HG03342 (cell line): Measurements from ENCODE around the gene NRF1.

Source experiments
- ATAC-seq: cut with Tn5 transposase; IDR thresholded peaks from one replicate; pipeline ENCODE4 v1.9.1; 2021; ENCODE audit warnings: mild to moderate bottlenecking, moderate library complexity; ENCODE audit not compliant: unreplicated experiment

NRF1 gene

DNA sequence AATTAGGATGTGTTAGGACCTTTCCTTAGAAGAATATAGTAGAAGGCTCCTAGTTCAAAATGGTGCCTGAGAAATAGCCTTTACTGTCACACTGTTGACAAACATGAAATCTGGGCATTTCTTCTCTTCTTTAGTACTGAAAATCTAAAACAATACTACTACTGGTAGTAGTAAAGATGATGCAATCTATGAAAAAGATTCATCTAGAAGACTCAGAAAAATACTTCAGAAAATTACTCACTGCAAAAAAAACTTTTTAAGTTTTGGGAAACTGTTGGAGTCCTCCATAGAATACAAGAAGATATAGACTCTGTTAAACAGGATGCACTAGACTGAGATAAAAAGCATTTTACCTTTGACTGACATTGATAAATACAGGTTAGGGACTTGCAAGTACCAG is 67.1 kb downstream of the NRF1 start:
- ATAC-seq: no peak

DNA sequence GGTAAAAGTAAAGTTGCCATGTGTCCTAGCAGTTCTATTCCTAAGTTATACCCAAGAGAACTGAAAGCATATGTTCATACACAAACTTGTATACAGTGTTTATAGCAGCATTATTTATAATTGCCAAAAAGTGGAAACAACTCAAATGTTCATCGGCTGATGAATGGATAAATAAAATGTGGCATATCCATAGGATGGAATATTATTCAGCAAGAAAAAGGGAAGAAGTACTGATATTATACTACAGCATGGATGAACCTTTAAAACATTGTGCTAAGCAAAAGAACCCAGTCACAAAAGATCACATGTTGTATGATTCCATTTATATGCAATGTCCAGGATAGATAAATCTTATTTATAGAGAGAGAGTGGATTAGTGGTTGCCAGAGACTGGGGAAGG is 68.9 kb downstream of the NRF1 start:
- ATAC-seq: no peak

DNA sequence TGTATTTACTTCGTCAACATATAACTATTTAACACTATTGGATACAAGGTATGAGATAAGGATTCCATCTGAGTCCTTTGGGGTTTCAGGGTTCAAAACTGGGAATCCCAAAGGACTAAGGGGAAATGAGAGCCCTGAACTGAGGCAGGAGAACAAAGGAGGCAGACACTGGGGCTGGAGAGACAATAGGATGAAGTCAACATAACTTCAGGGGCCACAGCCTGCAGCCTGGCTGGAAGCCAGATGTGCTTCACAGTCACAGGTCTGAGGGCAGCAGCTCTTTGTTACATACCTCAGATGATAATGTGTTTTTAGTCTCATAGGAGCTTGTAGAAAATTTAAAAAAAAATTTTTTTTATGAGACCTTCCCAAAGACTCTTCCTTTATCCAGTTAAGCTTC is 73.3 kb downstream of the NRF1 start:
- ATAC-seq: no peak

DNA sequence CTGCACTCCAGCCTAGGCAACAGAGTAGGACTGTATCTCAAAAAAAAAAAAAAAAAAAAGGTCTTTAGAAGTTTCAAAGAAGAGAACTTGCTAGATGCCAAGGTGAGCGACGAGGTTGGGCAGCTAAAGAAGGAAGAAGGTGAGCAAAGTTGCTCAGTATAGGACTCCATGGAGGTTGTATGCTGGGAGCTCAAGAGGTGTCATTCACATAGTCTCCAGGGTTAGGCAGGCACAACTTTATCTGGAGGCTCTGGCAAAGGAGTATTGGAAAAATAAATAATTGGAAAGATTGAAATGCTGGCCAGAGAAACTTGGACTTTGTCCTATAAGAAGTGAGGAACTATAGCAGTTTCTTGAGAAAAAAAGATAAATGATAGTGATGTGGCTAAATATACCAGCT is 74.5 kb downstream of the NRF1 start:
- no peak for ATAC-seq

DNA sequence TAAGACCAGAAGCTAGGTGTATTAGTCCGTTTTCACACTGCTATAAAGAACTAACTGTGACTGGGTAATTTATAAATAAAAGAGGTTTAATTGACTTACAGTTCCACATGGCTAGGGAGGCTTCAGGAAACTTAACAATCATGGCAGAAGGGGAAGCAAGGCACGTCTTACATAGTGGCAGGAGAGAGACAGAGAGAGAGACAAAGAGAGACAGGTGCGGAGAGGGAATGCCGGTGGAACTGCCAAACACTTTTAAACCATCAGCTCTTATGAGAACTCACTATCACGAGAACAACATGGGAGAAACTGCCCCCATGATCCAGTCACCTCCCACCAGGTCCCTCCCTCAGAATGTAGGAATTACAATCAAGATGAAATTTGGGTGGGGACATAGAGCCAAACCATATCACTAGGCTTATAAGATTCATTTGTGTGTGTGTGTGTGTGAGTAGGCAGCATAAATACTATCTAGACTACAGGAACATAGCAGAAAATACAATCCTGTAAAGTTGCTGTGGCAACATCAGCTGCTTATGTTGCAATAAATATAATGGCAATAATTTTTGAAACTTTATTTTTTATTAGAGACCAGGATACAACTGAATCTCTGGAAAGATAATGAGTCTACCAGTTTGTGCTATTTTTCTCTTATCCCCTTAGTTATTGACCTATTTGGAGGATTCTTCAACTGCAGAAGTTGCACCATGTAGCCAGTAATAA is 77.1 kb downstream of the NRF1 start:
- ATAC-seq: no peak

DNA sequence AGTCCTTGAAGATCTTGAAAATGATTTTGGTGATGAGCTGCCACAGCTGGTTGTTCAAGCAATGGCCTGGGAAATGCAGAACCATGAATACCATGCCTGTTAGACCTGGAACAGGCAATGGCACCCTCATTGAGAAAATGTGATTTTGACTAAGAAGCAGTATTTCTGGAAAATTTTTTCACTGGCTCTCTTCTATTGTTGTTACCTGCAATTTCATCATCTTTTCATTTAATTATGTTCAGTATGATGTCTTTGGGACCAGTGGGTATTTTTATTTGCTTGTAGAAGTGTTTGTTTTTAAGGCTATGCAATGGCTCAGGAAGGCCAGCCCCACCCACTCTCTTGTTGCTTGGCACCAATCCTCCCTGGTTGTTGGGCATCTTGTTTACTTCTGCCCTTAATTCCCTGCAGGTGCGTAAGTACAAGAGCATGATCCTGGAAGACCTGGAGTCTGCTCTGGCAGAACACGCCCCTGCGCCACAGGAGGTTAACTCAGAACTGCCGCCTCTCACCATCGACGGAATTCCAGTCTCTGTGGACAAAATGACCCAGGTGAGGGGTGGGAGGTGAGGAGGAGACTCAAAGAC is 78.6 kb downstream of the NRF1 start:
- no peak for ATAC-seq

DNA sequence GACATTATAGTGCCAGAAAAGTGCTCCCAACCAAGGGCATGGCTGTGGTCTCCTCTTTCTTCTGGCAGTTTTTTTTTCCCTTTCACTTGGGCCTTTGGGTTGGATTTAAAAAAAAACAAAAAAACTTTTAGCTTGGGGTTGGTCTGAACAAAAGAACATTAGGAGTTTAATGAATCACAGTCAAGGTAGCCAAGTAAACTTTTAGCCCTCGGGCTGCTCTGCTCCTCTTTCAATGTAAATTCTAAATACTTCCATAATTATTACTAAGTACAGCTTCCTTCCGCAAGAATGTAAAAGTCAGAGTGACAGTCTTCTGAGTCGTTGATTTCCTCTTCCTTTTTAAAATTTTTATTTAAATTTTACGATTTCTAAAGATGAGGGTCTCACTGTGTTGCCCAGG is 79.2 kb downstream of the NRF1 start:
- ATAC-seq: no peak

DNA sequence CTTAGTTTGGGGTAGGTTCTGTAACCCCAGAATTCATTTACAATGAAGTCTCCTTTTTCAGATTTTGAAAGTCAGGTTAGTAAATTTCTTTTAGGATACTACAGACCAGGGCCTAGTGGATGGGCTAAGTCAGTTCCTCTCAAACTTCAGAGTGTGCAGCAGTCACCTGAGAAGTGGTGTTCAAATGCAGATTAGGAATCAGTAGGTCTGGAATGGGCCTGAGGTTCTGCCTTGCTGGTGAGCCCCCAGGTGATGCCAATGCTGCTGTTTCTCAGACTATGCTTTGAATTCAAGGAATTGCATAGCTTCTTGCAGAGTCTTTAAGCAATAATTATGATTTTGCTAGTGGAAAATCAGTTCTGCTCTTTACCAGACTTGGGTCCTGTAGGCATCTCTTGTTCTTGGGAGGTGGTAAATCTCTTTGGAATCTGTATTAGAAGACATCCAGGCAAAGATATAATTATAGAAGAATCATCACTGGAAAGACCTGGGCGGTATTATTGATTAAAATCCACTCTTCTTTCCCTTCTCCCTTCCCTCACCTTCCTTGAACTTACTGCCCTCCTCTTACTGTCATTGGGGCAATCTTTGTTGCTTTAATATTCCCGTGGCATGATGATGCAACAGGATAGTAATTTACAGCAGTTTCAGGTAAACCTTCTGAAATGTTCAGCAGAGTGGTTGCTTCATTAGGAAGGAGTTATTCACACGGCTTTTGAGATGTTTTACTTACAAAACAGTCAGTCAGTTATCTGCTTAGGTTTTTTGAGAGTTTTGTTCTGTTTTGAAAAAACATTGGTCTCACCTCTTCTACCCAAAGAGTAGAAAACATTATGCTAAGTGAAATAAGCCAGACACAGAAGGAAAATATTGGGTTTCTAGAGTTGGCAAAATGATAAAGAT is 87.2 kb downstream of the NRF1 start:
- no peak for ATAC-seq

DNA sequence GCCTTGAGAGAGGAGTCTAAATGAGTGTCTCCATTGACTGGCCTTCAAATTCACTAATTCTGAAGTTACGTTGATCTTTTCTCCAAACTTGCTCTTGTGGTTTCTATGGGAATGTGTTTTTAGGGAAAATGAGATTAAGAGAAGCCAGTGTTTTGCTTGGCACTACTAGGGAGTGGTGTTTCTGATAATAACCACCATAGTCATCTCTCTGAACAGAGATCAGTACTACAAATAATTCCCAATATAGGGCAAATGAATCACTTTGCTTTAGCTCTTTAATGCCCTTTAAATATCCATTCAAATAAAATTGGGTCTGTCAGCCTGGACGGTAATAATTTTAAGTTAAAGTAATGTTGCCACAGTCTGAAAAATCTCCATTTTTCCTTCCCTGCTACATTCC is 90.8 kb downstream of the NRF1 start:
- ATAC-seq: no peak

DNA sequence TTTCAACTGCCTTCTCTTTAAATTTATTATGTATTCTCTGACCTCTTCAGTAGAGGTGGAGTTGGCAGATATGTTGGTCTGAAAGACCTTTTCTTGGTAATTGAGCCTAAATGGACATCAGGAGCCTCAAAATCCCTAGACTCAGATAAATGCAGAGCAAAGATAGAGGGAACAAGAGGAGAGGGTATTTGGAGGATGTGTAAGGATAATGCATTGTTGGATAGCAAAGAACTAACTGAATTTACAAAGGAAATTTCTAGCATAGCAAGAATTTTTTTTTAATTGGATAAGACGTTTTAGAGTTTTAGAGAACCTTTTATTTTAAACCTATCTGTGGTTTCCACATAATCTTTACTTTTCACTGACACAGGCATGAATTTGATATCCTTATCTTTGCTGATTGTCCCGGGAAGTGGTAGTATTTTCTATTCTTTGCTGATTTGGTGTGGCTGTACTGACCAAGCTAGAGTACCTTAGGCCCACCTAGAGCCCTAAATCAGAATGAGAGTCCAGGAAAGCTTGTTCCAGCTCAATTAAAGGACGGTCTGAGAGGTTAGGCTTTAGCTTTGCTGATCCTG is 91.3 kb downstream of the NRF1 start:
- no peak for ATAC-seq

DNA sequence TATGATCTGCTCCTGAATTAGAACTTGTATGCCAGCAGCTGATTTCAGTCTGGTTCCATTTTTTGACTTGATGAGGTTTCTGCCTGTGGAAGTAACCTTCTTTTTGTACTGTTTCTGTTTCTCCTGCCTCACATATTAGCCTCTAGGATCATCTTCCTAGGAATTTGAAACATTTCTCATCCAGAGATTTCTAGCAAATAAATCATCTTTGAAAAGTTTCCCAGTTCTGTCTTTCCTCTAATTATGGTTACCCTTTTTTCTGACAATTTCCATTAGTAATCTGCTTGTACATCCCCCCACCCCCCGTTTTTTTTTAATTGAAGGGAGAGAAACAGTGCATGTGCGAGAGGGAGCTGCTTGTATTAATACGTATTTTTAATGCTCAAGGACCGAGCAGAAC is 92.2 kb downstream of the NRF1 start:
- no peak for ATAC-seq

DNA sequence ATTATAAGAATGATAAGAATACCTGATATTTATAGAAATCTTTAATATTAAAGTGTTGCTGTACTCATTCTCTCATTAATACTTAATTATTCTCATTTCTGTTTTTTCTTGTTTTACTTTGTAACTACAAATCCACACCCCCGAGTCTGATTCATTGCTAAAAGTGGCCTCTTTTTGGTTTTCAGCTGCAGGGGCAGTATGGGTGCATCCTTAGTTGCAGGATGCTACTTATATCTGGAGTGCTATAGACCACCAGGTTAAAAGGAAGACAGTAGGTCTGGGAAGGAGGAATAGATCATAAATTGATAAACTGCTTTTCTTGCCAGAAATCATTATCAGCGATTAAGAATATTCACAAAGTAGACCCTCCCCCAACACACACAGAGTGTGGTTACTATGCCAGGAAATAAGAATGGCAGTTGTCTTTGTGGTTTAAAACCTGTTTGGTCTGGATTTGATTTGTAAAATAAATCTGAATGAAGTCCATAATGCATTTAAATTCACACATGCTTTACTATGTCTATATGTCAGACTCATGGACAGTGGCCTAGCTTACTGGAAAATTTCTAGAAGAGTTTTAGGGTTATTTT is 96.5 kb downstream of the NRF1 start:
- no peak for ATAC-seq

DNA sequence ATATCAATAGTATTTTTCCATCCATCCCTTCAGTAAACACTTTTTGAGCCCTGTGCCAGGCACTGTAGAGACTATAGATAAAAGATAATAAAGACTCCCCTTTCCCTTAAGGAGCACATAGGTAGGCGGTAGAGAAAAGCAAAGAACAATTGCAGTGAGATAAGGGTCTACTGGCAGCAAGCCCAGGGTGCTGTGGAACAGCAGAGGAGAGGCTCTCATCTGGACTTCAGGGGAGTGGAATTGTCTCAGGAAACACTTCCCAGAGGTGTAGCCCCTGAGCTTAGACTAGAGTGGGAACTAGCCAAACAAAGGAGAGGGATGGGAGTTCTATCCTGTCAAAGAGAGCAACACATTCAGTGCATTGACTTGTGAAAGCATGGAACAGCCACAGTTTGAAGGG is 102.0 kb downstream of the NRF1 start:
- no peak for ATAC-seq

DNA sequence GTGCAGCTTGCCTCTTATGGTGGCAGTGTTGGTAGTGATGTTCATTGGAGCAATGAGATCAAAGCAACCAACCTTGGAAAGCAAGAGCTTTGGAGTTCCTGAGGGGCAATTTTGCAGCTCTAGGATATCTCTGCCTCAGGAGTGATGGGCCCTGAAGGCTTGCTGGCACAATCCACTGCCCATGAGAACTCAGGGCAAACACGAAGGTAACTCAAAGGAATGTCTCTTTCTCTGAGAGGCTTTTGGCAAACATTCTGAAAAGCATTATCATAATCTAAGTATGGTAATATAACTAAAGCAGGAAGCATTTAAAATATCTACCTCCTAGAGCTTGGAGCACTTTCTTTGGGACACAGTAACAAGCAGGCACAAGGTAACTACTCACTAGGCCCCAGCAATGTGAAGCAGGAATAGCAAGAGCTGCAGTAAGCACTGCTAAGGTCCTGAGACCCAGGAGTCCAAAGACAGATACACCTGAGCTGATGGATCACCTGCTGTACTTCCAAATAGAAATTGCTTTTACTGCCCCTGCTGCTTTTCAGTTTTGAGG is 103.1 kb downstream of the NRF1 start:
- ATAC-seq: no peak

DNA sequence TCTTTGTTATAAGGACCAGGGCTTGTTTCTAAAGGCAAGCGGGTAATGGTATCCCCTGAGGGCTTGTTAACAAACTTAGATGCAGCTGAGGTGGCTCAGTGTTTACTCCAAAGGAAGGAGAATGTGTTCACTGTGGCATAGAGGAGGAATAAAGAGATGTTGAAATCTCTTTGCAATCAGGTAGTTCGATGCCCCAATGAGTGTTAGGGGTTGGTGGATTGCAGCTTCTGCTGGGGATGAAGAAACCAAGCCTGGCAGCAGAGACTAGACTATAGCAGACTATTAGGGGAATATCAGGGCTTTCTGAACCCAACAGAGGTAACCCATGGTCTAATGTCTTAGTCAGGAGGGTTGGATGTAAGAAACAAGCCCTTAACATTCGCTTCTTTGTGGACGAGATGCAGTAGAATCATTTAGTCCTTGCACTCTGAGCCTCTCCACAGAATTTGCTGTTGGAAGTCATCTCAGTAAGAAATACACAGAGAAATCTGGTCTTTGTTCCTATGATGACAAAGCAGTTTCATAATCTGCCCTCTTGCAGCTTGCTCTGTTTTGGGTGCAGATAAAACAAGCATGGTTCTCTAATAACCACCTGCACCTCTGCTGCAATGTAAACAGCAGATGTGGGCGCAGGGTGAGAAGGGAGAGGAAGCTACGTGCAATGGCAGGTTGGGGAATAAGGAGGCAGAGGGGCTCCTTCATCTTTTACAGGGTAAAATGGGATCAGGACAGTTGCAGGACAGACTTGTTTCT is 108.6 kb downstream of the NRF1 start:
- ATAC-seq: no peak

DNA sequence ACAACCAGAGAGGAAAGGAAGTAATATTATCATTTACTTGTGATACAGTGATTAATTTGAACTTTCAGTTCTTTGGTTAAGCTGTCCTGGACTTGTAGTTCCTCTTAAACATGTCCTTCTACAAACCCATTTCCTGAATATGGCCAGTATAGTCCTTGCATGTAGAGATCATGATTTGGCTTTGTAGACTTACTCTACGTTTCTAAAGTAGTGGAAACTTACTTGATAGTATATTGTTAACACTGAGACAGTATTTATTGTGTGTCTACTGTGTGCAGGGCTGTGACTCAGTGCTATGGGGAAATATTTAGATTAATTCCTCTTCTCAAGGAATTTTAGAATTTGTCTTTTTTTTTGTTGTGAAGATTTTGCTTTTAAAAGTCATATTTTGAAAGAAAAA is 109.5 kb downstream of the NRF1 start:
- ATAC-seq: no peak

DNA sequence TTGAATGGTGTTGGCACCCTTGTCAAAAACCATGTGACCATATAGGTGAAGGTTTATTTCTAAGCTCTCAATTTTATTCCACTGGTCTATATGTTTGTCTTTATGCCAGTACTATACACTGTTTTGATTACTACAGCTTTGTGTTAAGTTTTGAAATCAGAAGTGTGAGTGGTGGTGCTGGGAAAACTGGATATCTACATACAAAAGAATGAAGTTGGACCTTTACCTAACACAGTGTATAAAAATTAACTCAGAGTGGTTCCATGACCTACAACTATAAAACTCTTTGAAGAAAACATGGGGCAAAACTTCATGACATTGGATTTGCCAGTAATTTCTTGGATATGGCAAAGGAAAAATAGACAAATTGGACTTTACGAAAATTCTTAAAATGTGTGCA is 112.2 kb downstream of the NRF1 start:
- no peak for ATAC-seq

DNA sequence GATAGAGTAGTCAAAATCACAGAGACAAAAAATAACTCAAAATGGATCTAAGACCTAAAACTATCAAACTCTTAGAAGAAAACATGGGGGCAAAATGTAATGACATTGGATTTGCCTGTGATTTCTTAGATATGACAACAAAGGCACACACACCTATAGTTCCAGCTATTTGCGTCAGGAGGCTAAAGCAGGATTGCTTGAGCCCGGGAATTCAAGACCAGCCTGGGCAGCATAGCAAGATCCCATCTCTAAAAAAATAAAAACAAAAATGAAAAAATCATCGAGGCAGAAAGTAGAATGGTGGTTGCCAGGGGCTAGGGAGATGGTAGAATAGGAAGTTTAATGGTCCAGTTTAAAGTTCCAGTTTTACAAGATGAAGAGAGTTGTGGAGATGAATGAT is 113.3 kb downstream of the NRF1 start:
- no peak for ATAC-seq

DNA sequence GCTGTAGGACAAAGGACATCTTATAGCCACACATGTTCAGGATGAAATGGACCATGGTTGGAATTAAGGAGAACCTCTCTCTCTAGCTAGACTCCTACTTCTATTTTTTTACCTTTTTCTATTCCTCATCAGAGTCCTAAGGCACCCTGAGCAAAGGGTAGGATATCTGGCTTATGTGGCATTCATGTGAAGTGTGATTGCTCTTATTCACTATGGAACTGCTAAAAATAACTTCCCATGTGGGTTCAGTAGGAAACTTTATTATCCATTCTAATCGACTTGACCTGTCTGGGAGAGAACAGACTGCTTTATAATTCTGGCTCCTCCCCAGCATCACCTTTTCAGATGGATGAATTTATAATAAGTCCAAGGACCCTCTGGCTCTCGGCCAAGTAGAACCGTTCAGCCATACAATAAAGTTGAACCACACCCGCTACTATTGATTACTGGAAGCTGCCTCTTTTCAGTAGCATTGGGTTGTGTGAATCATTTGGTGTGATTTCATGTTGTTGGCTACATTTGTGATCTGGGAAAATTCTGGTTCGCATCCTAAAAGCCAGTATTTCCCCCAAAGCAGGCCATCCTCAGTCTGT is 117.5 kb downstream of the NRF1 start:
- no peak for ATAC-seq

DNA sequence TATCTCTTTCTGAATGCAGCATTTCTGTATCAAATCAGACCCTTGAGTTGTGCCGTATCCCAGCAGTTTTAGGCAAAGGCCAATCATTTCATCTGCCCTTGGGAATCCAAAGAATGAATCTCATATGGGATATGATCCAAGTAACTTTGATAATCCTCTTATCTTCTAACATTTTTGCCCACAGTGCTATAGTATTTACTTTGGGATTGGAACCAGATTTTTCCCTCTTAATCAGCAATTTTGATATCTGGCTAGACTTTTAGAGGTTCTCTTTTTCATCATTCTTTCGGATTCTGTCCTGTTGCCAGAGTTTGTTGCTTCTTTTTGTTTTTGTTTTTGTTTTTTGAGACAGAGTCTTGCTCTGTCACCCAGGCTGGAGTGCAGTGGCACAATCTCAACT is 118.0 kb downstream of the NRF1 start:
- ATAC-seq: no peak
